Measurements from ENCODE around the gene NDUFS8.
A peak's percentile ranks its signal among the peaks of the same experiment; 100 is the strongest.
"Not testable (repeated sequence)": the region's sequence is repeated elsewhere in the genome, so short reads cannot be mapped to it uniquely, and the experiment has no call there.

The NDUFS8 gene

GRCh38 chr11:68030318-68031143 lies at the start of gene NDUFS8:
Gene NDUFS8, plus strand, starts transcription at chr11:68030681. Its CDS starts 1,471 bp downstream, at chr11:68032152.
- peak; percentile 100 for DNase-seq

- DNase-seq, result not testable (repeated sequence)
These were observed 49.3 kb upstream of the NDUFS8 start for GRCh38 chr11:67981226-67981625.

GRCh38 chr11:67982255-67982857 lies 48.1 kb upstream of the NDUFS8 start:
- not testable (repeated sequence) for DNase-seq

- DNase-seq, result no peak
These were observed 46.5 kb upstream of the NDUFS8 start for GRCh38 chr11:67983951-67984350.

GRCh38 chr11:67985302-67985701 lies 45.2 kb upstream of the NDUFS8 start:
- not testable (repeated sequence) for DNase-seq

- DNase-seq, result not testable (repeated sequence)
These were observed 39.7 kb upstream of the NDUFS8 start for GRCh38 chr11:67990546-67991346.

- DNase-seq, result not testable (repeated sequence)
These were observed 38.9 kb upstream of the NDUFS8 start for GRCh38 chr11:67991347-67992121.

GRCh38 chr11:67993821-67994220 lies 36.7 kb upstream of the NDUFS8 start:
- DNase-seq, result not testable (repeated sequence)

- DNase-seq, result not testable (repeated sequence)
These were observed 36.1 kb upstream of the NDUFS8 start for GRCh38 chr11:67994387-67994786.

- not testable (repeated sequence) for DNase-seq
These were observed 35.4 kb upstream of the NDUFS8 start for GRCh38 chr11:67995129-67995528.

- DNase-seq, result not testable (repeated sequence)
These were observed 34.9 kb upstream of the NDUFS8 start for GRCh38 chr11:67995579-67995978.

GRCh38 chr11:67996051-67996450 lies 34.4 kb upstream of the NDUFS8 start:
- DNase-seq, result no peak

GRCh38 chr11:67996622-67997474 lies 33.6 kb upstream of the NDUFS8 start:
- DNase-seq, result peak; percentile 37

- no peak for DNase-seq
These were observed 33.0 kb upstream of the NDUFS8 start for GRCh38 chr11:67997475-67997921.

- DNase-seq, result no peak
These were observed 32.1 kb upstream of the NDUFS8 start for GRCh38 chr11:67998150-67999045.

- DNase-seq, result no peak
These were observed 31.3 kb upstream of the NDUFS8 start for GRCh38 chr11:67999201-67999629.

- no peak for DNase-seq
These were observed 30.8 kb upstream of the NDUFS8 start for GRCh38 chr11:67999704-68000103.

- DNase-seq, result no peak
These were observed 27.9 kb upstream of the NDUFS8 start for GRCh38 chr11:68002575-68002937.

- no peak for DNase-seq
These were observed 27.3 kb upstream of the NDUFS8 start for GRCh38 chr11:68002938-68003845.
